Prostate gland (tissue), 2 donors: ENCODE results near the gene C1QTNF12. TPM values are rescaled to one million over a fixed set of nuclear protein-coding genes. Genes with fewer than 3 reads are reported as not detected.
A peak's percentile ranks its signal among the peaks of the same experiment; 100 is the strongest.

Experiments
- DNase-seq: peaks from one replicate; pipeline ENCODE4 v3.0.0-alpha.2; 2019; ENCODE audit warnings: low spot score
- H3K27ac ChIP-seq, 2 donors: fragments of 200-600 bp; sonication (generic); 2 replicates each; pipeline ENCODE4 v1.5.1; 2017 to 2019
- H3K27me3 ChIP-seq: fragments of 200-600 bp; sonication (generic); replicated peaks from 2 replicates; pipeline ENCODE4 v1.5.1; 2019; ENCODE audit not compliant: insufficient read depth
- H3K36me3 ChIP-seq, 2 donors: fragments of 200-600 bp; sonication (generic); 1 replicate in 1 of 2; 2 replicates in 1 of 2; pipeline versions ENCODE4 v1.5.1 to v1.8.1; 2017 to 2019
- H3K4me1 ChIP-seq: fragments of 200-600 bp; sonication (generic); replicated peaks from 2 replicates; pipeline ENCODE4 v1.5.1; 2019
- H3K4me3 ChIP-seq, 2 donors: fragments of 200-600 bp; sonication (generic); 2 replicates each; pipeline ENCODE4 v1.5.1; 2017 to 2019
- H3K9me3 ChIP-seq: fragments of 200-600 bp; sonication (generic); 2 replicates; pipeline ENCODE4 v1.5.1; 2017
- POLR2A ChIP-seq: fragments of 450-650 bp; IDR thresholded peaks from one replicate; pipeline ENCODE4 v1.6.1; 2016; ENCODE audit warnings: antibody characterized with exemption, mild to moderate bottlenecking
- POLR2AphosphoS5 ChIP-seq: sonication (generic); formaldehyde crosslinking; IDR thresholded peaks from one replicate; pipeline ENCODE4 v1.6.1; 2017; ENCODE audit warnings: antibody characterized with exemption
- WGBS: methylation state at CpG from one replicate; pipeline ENCODE4 v1.1.5; 2018; 5-methylcytosine and 5-hydroxymethylcytosine counted together
- intact Hi-C: fragments of 100-400 bp; cut with DNase I; formaldehyde crosslinking; loops from one replicate; pipeline ENCODE4 v1.14.2; 2022
- total RNA-seq, 2 donors: library from RNA; depleted of rRNA; stranded (reverse); fragments of >200 nt; gene quantifications; one replicate each; pipeline ENCODE4 v1.1.0, GENCODE V29; 2016
- TF ChIP-seq, protein P1 (sequence below), 4 experiments: fragments of 200-600 bp in 2 of 4; fragments of 450-650 bp in 2 of 4; sonication (generic) in 2 of 4; IDR thresholded peaks; 1 replicate in 3 of 4; 2 replicates in 1 of 4; pipeline ENCODE4 v1.5.1; 2016 to 2019; ENCODE audit warnings: antibody characterized with exemption in 4 of 4, mild to moderate bottlenecking in 2 of 4, moderate library complexity in 2 of 4

Gene C1QTNF12
- total RNA-seq, 2 donors from 2014 or later = 3.4 TPM; not detected in 1

DNA sequence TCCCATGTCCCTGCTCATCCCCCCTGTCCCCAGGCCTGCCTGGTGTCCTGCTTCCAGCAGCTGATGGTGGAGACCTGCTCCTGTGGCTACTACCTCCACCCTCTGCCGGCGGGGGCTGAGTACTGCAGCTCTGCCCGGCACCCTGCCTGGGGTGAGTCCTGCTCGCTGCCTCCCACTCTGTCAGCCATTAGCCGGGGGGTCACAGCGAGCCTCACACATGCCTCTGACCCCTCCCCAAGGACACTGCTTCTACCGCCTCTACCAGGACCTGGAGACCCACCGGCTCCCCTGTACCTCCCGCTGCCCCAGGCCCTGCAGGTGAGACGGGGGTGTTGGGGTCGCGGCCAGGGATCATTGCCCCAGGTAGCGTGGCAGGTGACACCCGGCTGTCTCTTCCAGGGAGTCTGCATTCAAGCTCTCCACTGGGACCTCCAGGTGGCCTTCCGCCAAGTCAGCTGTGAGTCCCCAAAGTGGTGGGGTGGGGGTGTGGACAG lies 43.8 kb upstream of the C1QTNF12 start:
- Histone ChIP-seq H3K4me1 (peaks cover 4% of the 10 kb centered on the region), H3K36me3 (no peaks in the 10 kb centered on the region), H3K27me3 (no peaks in the 10 kb centered on the region), H3K4me3 (no peak overlapping the region), H3K27ac (no peak overlapping the region), H3K9me3 (no peaks in the 10 kb centered on the region)
- intact Hi-C loops = no loop called here
- peak; percentile 47 for DNase-seq
- WGBS = 65% methylated on average over 15 of the region's 15 CpGs
- TF ChIP-seq POLR2A (no peak), POLR2AphosphoS5 (no peak)
- TF ChIP-seq, protein P1, sequence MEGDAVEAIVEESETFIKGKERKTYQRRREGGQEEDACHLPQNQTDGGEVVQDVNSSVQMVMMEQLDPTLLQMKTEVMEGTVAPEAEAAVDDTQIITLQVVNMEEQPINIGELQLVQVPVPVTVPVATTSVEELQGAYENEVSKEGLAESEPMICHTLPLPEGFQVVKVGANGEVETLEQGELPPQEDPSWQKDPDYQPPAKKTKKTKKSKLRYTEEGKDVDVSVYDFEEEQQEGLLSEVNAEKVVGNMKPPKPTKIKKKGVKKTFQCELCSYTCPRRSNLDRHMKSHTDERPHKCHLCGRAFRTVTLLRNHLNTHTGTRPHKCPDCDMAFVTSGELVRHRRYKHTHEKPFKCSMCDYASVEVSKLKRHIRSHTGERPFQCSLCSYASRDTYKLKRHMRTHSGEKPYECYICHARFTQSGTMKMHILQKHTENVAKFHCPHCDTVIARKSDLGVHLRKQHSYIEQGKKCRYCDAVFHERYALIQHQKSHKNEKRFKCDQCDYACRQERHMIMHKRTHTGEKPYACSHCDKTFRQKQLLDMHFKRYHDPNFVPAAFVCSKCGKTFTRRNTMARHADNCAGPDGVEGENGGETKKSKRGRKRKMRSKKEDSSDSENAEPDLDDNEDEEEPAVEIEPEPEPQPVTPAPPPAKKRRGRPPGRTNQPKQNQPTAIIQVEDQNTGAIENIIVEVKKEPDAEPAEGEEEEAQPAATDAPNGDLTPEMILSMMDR (IDR thresholded peaks at IDR 0.05) = peak in 3 of 4 experiments; percentile 47 to 78 (median 70)

DNA sequence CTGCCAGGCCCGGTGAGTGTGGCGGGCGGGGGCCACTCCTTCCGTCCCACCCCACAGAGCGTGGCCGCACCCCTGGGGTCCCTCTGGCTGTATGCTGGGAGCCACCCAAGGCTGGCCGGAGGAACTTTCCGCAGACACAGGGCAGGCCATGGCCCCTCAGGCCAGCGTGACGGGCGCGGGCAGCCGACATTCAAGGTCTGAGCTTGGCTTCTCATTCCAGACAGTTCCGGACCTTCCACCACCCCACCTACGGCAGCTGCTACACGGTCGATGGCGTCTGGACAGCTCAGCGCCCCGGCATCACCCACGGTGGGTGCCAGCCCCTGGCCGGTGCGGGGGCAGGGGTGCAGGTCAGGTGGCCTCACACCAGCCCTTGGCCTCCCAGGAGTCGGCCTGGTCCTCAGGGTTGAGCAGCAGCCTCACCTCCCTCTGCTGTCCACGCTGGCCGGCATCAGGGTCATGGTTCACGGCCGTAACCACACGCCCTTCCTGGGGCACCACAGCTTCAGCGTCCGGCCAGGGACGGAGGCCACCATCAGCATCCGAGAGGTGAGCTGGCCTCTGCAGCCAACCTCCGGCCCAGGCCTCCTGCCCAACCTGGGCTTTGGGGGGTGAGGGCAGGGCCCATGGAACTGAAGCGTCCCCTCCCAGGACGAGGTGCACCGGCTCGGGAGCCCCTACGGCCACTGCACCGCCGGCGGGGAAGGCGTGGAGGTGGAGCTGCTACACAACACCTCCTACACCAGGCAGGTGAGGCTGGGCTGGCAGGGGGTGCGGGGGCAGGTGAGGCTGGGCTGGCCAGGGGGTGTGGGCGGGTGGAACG lies 41.0 kb upstream of the C1QTNF12 start:
- DNase-seq = no peak
- Histone ChIP-seq H3K9me3 (no peaks in the 10 kb centered on the region), H3K4me1 (peaks cover 4% of the 10 kb centered on the region), H3K36me3 (no peaks in the 10 kb centered on the region), H3K27me3 (peaks cover 3% of the 10 kb centered on the region), H3K27ac (no peak overlapping the region), H3K4me3 (no peak overlapping the region)
- 86% methylated on average over 34 of the region's 46 CpGs for WGBS
- intact Hi-C loops = no loop called here
- TF ChIP-seq POLR2AphosphoS5 (no peak), POLR2A (no peak)
- TF ChIP-seq, protein P1 (IDR thresholded peaks at IDR 0.05) = no peak

DNA sequence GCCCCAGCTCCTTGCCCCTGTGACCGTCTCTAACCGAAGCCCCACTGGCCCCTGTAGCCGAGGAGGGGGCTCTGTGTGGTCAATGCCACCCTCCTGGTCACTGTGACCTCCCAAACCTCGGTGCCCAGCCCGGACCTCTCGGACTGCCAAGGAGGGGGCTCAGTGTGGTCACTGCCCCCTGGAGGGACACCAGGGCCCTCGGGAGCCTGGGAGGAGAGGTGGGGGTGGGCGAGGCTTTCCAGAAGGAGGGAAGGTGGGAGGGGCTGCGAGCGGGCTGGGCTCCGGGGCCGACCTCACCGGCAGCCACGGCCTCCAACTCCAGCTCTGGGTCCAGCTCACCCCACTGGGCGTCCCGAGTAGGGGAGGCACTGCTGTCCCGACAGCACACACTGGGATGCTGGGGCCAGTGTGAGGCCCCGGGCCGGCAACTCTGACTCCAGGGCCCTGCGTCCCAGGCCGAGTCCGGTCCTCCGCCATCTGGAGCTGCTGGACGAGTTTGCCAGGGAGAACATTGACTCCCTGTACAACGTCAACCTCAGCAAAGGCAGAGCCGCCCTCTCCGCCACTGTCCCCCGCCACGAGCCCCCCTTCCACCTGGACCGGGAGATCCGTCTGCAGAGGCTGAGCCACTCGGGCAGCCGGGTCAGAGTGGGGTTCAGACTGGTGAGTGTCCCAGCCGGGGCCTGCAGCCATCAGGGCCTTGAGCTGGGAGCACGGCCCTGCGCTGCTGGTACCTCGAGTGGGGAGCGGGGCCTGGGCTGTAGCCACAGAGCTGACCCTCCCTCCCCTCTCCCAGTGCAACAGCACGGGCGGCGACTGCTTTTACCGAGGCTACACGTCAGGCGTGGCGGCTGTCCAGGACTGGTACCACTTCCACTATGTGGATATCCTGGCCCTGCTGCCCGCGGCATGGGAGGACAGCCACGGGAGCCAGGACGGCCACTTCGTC lies 40.1 kb upstream of the C1QTNF12 start:
- Histone ChIP-seq H3K4me1 (peaks cover 4% of the 10 kb centered on the region), H3K4me3 (no peak overlapping the region), H3K27me3 (peaks cover 3% of the 10 kb centered on the region), H3K36me3 (no peaks in the 10 kb centered on the region), H3K9me3 (no peaks in the 10 kb centered on the region), H3K27ac (no peak overlapping the region)
- WGBS = 46% methylated on average over 37 of the region's 50 CpGs
- DNase-seq = no peak
- intact Hi-C loops = no loop called here
- TF ChIP-seq POLR2AphosphoS5 (no peak), POLR2A (no peak)
- TF ChIP-seq, protein P1 (IDR thresholded peaks at IDR 0.05) = no peak

- H3K9me3 ChIP-seq = no peaks in the 10 kb centered on the region
- no peaks in the 10 kb centered on the region for H3K4me1 ChIP-seq
- WGBS = 59% methylated on average over 37 of the region's 37 CpGs
- no peak overlapping the region for H3K27ac ChIP-seq
- no peak for DNase-seq
- H3K4me3 ChIP-seq = no peak overlapping the region
- intact Hi-C loops = no loop called here
- H3K36me3 ChIP-seq = no peaks in the 10 kb centered on the region
- TF ChIP-seq POLR2AphosphoS5 = no peak
- TF ChIP-seq, protein P1 (IDR thresholded peaks at IDR 0.05) = no peak
- TF ChIP-seq POLR2A = no peak
- H3K27me3 ChIP-seq = peaks cover 3% of the 10 kb centered on the region
Measured at GRCh38 chr1:1285611-1286311, 39.2 kb upstream of the C1QTNF12 start.
